GM18505 (cell line): ENCODE data around the gene PLS3.
"Not testable (repeated sequence)": the region's sequence is repeated elsewhere in the genome, so short reads cannot be mapped to it uniquely, and the experiment has no call there.

Source experiments
- ATAC-seq: cut with Tn5 transposase; IDR thresholded peaks from one replicate; pipeline ENCODE4 v1.9.1; 2021; ENCODE audit not compliant: unreplicated experiment
- POLR2A ChIP-seq: IDR thresholded peaks from 4 replicates; pipeline ENCODE4 v1.6.1; 2011; ENCODE audit warnings: borderline replicate concordance; ENCODE audit not compliant: insufficient read depth, insufficient read length; ENCODE audit errors: extremely low read depth

Gene PLS3, protein sequence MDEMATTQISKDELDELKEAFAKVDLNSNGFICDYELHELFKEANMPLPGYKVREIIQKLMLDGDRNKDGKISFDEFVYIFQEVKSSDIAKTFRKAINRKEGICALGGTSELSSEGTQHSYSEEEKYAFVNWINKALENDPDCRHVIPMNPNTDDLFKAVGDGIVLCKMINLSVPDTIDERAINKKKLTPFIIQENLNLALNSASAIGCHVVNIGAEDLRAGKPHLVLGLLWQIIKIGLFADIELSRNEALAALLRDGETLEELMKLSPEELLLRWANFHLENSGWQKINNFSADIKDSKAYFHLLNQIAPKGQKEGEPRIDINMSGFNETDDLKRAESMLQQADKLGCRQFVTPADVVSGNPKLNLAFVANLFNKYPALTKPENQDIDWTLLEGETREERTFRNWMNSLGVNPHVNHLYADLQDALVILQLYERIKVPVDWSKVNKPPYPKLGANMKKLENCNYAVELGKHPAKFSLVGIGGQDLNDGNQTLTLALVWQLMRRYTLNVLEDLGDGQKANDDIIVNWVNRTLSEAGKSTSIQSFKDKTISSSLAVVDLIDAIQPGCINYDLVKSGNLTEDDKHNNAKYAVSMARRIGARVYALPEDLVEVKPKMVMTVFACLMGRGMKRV

DNA sequence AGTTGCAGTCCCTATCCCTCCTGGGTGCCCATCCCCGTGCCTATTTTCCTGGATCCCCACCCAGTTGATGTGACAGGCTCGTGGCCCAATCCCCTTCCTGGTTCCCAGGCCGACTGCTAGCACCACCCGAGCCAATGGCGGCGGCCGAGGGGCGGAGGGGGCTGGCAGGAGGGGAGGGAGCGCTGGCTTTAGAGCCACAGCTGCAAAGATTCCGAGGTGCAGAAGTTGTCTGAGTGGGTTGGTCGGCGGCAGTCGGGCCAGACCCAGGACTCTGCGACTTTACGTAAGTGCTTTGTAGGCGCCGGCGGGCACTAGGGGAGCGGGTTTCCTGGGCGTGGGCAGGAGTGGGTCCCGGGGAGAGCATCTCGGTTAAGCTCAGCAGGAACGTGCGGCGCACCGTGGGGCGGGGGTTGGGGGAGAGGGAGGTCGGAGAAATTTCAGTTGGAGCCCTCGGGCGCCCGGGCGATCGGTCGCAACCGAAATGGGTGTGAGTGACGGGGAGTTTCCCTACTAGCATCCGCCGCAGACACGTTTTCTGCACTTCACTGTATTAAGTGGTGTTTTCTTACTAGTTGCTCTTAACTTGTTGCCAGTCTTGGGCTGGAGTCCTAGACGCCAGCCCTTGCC lies at the start of gene PLS3:
PLS3 (plus strand) TSS at position 197 of the 627 bp plus-strand sequence. CDS start 49,077 bp downstream, outside the sequence.
- TF ChIP-seq POLR2A: peak; percentile 49
- ATAC-seq: peak; percentile 50

DNA sequence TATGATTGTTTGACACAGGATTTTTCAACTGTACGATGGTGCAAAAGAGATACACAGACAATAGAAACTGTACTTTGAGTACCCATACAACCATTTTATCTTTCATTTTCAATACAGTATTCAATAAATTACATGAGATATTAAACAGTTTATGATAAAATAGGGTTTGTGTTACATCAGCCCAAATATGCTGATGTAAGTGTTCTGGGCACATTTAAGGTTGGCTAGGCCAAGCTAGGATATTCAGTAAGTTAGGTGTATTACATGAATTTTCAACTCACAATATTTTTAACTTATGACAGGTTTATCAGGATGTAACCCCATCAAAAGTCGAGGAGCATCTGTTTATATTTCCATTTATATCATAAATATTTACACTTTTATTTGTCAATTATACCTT lies 42.9 kb upstream of the PLS3 start:
- no peak for ATAC-seq
- TF ChIP-seq POLR2A: no peak

DNA sequence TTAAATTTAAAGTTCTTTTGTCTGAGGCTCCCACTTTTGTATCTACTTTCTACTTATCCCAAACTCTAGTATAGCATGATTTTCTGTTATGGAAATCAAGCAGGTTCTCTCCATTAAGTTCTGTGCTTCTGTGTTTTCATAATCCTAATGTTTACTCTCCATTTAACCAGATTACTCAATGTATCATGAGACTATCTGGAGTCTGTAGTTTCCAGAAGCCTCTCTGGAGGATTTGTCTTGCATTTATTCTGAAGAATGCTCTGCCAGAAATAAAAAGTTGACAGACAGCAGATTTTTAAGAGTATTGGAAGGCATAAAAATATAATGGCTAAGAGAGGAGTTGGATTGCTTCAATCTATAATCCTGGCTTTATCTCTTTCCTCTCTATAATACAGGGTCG lies 39.2 kb upstream of the PLS3 start:
- no peak for TF ChIP-seq POLR2A
- ATAC-seq: no peak

DNA sequence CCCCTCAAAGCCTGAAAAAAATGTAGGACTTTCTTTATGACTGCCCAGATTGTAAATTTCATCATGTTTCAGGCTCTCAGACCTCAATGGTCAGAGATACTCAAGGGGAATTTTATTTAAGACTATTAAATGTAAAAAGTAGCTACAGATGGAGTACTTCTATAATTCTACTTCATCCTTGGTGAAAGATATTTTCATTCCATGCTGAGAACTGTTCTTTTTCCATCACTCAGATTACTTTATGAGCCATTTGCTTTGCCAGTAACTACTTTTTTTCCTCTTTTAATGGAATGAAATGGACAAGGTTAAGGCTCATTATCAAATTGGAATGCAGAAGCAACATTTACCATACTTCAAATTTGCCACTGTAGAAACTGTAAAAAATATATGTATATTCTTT lies 38.0 kb upstream of the PLS3 start:
- no peak for ATAC-seq
- TF ChIP-seq POLR2A: no peak

DNA sequence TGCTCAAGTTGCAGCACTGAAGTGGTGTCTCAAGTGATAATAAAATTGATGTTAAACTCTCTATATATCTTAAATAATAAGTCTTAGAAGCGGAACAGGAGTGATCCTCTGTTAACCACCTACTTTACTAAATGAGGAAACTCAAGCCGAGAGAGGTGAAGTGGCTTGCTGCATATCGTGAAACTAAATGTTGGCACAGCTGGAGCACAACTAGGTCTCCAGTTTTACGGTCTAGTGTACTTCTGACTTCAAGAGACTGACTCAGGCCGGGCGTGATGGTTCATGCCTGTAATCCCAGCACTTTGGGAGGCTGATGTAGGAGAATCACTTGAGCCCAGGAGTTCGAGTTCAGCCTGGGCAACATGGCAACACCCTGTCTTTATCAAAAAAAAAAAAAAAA lies 35.5 kb upstream of the PLS3 start:
- ATAC-seq: no peak
- no peak for TF ChIP-seq POLR2A

DNA sequence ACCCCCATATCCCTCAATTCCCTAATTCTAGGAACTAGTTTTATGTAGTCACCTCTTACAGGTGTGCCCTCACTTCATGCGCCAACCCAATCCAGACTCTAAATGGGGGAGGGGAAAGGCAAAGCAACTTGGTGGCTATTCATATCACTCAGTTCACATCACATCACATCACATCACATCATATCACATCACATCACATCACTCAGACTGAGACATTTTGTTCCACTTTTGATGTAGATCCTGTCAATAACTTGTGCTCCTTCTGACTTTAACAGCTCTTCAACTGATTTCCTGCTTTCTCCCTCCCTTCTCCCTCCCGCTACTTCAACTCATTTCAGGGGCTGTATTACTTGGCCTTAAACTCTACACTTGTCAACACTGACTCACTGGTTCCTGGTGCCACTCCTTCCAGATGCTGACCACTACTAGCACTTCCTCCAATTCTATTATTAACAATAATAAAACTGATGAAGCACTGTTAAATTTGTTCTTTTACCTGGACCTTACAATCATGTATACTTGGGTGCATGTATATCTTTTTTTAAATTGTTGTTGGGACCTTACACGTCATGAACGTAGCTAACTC lies 29.1 kb upstream of the PLS3 start:
- ATAC-seq: no peak
- TF ChIP-seq POLR2A: no peak

DNA sequence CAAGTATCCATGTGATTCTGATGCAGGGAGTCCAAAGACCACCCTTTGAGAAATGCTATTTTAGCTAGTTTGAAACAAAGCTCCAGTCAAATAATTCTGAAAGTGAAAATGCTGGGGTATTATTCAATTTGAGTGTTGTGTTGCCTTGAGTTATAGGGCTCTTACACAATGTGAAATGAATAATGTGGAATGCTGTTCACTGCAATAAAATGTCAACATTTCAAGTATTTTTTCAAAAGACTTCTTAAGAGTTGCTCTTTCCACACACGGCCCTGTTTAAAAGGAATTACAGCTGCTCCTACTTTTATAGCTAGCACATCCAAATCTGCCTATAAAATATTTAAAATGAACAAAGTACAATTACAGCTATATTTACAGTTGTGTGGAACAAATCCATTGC lies 27.5 kb upstream of the PLS3 start:
- TF ChIP-seq POLR2A: no peak
- no peak for ATAC-seq

DNA sequence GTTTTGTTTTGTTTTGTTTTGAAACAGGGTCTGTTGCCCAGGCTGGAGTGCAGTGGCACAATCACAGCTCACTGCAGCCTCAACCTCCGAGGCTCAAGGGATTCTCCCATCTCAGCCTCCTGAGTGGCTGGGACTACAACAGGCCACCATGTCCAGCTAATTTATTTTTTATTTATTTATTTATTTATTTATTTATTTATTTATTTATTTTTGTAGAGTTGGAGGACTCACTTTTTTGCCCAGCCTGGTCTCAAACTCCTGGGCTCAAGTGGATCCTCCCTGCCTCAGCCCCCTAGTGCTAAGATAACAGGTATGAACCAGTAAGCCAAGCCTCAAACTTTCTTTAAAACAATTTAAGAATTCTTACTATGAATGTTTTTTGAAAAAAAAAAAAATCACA lies 26.6 kb upstream of the PLS3 start:
- no peak for ATAC-seq

DNA sequence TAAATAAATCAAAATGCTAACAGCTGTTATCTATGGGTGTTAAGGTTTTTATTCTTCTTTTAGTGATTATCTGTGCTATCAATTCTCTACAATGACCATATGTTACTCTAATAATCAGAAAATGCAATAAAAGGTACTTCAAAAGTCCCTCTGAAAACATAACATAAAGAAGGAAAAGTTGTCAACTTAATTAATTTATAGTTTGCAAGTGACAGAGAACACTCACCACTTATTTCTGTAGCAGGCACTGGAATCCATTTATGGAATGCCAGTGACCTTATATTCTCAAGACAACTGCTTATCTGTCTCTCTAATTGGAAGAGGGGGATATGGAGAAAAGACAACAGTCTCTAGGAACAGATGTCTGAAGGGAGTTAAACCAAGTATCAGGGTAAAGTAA lies 25.6 kb upstream of the PLS3 start:
- TF ChIP-seq POLR2A: no peak
- ATAC-seq: no peak

More for the DNA sequence above, 26.6 kb upstream of the PLS3 start:
- TF ChIP-seq POLR2A: no peak

DNA sequence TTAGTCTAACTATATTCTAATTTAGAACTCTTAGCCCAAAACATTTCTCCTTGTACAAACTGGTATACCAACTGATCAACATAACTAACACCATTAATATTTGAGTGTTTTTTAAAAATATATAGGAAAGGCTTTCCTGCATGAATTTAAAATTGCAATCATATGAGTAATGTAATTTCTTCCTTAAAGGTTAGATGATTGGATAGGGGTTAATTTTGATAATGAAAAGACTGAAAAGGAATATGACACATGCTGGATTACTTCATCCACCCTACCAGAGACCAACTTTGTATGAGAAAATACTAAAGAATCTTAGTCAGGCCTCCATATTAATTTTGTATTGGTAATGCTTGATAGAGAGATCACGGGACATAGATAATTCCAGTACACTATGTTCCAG lies 25.1 kb upstream of the PLS3 start:
- ATAC-seq: no peak
- no peak for TF ChIP-seq POLR2A

DNA sequence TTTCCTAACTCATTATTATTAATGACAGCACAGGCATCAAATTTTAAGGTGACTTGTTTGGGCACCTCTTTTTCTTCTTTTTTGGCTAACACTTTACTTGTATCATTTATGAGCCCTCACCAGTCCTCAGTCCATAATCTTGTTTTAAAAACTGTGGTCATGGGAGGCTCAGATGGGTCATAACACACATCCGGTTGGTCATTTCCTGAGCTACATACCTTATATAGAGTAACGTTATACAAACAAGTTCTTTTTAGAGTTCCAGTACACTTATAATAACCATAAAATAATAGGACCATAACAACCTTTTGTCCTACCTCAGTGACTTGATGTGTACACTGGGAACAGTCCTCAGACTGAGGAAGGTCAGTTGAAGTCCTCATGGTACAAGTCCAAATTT lies 21.1 kb upstream of the PLS3 start:
- ATAC-seq: no peak
- no peak for TF ChIP-seq POLR2A

DNA sequence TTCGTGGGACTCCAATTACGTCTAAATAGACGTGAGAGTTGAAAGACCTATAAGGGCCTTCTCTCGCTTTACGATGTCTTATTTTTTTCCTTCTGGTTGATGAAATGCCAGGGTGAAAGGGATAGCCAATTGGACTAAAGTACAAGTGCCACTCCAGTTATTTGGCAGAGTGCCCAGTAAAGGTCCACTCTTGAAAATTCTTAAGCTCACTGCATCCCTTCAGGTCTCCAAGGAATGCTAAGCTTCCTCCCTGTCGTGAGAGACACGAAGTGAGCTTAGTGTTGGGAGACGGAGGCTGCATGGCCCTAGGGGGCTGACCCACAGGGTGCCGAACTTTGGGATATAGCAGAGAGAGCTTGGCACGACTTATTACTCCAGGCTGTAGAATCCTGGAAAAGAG lies 19.9 kb upstream of the PLS3 start:
- not testable (repeated sequence) for ATAC-seq

DNA sequence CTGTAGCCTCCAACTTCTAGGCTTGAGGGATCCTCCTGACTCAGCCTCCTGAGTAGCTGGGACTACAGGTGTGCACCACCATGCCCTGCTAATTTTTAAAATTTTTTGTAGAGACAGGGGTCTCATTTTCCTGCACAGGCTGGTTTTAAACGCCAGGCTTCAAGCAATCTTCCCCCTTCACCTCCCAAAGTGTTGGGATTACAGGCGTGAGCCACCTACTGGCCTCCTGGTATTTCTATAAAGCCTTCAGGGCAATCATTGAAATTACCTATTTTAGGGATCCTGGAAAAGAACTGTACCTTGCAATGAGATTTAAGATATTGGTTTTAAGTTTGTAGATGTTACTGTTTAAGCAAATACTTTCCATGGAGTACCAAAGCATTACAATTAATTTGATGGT lies 13.5 kb upstream of the PLS3 start:
- TF ChIP-seq POLR2A: no peak
- ATAC-seq: no peak

DNA sequence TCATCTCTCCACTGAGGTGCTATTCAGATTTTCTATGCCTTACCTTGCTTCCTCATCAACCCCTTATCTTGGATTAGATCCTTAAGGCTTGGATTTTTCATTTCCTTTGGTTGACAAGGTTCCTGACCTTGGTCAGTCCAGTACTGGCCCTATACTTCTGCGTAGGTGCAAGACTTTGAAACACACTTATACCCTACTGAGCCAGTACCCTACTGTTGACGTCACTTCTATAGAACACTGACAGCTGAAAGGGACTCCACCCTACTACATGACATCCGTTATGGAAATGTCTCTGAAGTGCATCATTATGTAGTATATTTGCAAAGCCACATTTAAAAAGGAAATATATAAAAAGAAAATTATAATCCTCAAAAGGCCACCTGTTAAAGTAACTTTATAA lies 12.0 kb upstream of the PLS3 start:
- no peak for ATAC-seq
- no peak for TF ChIP-seq POLR2A
